ENCODE data around the gene TUBGCP6.

GRCh38 chr22:50255607-50256006 is 10.8 kb upstream of the TUBGCP6 start:
- no peak for TF ChIP-seq CTCF (conservative IDR thresholded peaks at IDR 0.05; ENCODE audit: low read length)
- no peak for TF ChIP-seq EZH2phosphoT487 (IDR thresholded peaks at IDR 0.05; ENCODE audit: borderline replicate concordance)
